GM19023 (cell line): ENCODE results near the gene FBXW8.

Experiments used
- ATAC-seq: cut with Tn5 transposase; IDR thresholded peaks from one replicate; pipeline ENCODE4 v1.9.1; 2021; ENCODE audit warnings: mild to moderate bottlenecking, moderate library complexity; ENCODE audit not compliant: unreplicated experiment

The FBXW8 gene

GRCh38 chr12:116954710-116955381, 44.1 kb downstream of the FBXW8 start:
- ATAC-seq, result no peak

GRCh38 chr12:116955382-116956021, 44.8 kb downstream of the FBXW8 start:
- ATAC-seq, result no peak

GRCh38 chr12:116958402-116959197, 47.9 kb downstream of the FBXW8 start:
- no peak for ATAC-seq

GRCh38 chr12:116959198-116959460, 48.4 kb downstream of the FBXW8 start:
- no peak for ATAC-seq

GRCh38 chr12:116959845-116960514, 49.2 kb downstream of the FBXW8 start:
- ATAC-seq, result peak; percentile 97

- ATAC-seq, result no peak
Measured at GRCh38 chr12:116962197-116962596, 51.4 kb downstream of the FBXW8 start.

GRCh38 chr12:116962783-116963356, 52.1 kb downstream of the FBXW8 start:
- ATAC-seq, result no peak

- no peak for ATAC-seq
Measured at GRCh38 chr12:116964054-116965050, 53.6 kb downstream of the FBXW8 start.

GRCh38 chr12:116968986-116969385, 58.2 kb downstream of the FBXW8 start:
- ATAC-seq, result no peak

- ATAC-seq, result no peak
Measured at GRCh38 chr12:116969615-116970585, 59.1 kb downstream of the FBXW8 start.

GRCh38 chr12:116971222-116971621, 60.5 kb downstream of the FBXW8 start:
- ATAC-seq, result no peak

GRCh38 chr12:116975779-116976393, 65.1 kb downstream of the FBXW8 start:
- ATAC-seq, result no peak

GRCh38 chr12:116977465-116978380, 67.0 kb downstream of the FBXW8 start:
- ATAC-seq, result no peak

- ATAC-seq, result no peak
Measured at GRCh38 chr12:116978791-116979508, 68.2 kb downstream of the FBXW8 start.

- no peak for ATAC-seq
Measured at GRCh38 chr12:116980083-116980482, 69.3 kb downstream of the FBXW8 start.

- ATAC-seq, result no peak
Measured at GRCh38 chr12:116982791-116983411, 72.2 kb downstream of the FBXW8 start.
